Right lobe of liver (tissue), 6 donors: Measurements from ENCODE around the gene PRIM2. TPM values are rescaled to one million over a fixed set of nuclear protein-coding genes. Genes with fewer than 3 reads are reported as not detected.
"Not testable (repeated sequence)": the region's sequence is repeated elsewhere in the genome, so short reads cannot be mapped to it uniquely, and the experiment has no call there.

ENCODE experiments used
- ATAC-seq, 4 donors: fragments of 200-7000 bp; cut with Tn5 transposase; one replicate each; pipeline ENCODE4 v1.9.1; 2020; ENCODE audit warnings: mild to moderate bottlenecking in 4 of 4, moderate library complexity in 4 of 4
- DNase-seq, 3 donors: peaks; one replicate each; pipeline ENCODE4 v3.0.0-alpha.2; 2020
- H3K27ac ChIP-seq, 3 donors: fragments of 200-600 bp; one replicate each; pipeline ENCODE4 v1.8.0; 2022
- H3K27me3 ChIP-seq, 2 donors: fragments of 200-600 bp; one replicate each; pipeline ENCODE4 v1.8.0; 2022
- H3K36me3 ChIP-seq, 4 donors: fragments of 200-600 bp; sonication (generic) in 1 of 4; one replicate each; pipeline versions ENCODE4 v1.5.1 to v1.8.0; 2017 to 2022; ENCODE audit warnings: control low read depth in 1 of 4
- H3K4me1 ChIP-seq, 4 donors: fragments of 200-600 bp; sonication (generic) in 1 of 4; one replicate each; pipeline versions ENCODE4 v1.5.1 to v1.8.0; 2017 to 2022; ENCODE audit warnings: control low read depth in 1 of 4
- H3K4me3 ChIP-seq, 3 donors: fragments of 200-600 bp; one replicate each; pipeline ENCODE4 v1.8.0; 2022
- H3K9me3 ChIP-seq, 4 donors: fragments of 200-600 bp; sonication (generic) in 1 of 4; one replicate each; pipeline versions ENCODE4 v1.5.1 to v1.8.0; 2017 to 2022; ENCODE audit warnings: control low read depth in 1 of 4
- CTCF ChIP-seq, 4 donors: fragments of 200-600 bp in 3 of 4; fragments of 450-650 bp in 1 of 4; IDR thresholded peaks; one replicate each; pipeline versions ENCODE4 v1.5.1 to v1.8.0; 2016 to 2022; ENCODE audit warnings: antibody characterized with exemption in 4 of 4, mild to moderate bottlenecking in 2 of 4
- POLR2A ChIP-seq: fragments of 450-650 bp; IDR thresholded peaks from one replicate; pipeline ENCODE4 v1.6.1; 2017; ENCODE audit warnings: antibody characterized with exemption, mild to moderate bottlenecking
- WGBS: methylation state at CpG from one replicate; pipeline ENCODE4 v1.1.6; 2018; ENCODE audit warnings: low coverage, low lambda C conversion rate; ENCODE audit not compliant: insufficient coverage; ENCODE audit errors: missing lambda C conversion rate; 5-methylcytosine and 5-hydroxymethylcytosine counted together
- intact Hi-C, 2 donors: fragments of 100-400 bp; cut with DNase I; formaldehyde crosslinking; loops; one replicate each; pipeline versions ENCODE4 v1.11.2 to v1.14.1; 2022
- total RNA-seq, 6 experiments: library from RNA; depleted of rRNA in 2 of 6; stranded (reverse); fragments of >200 nt in 2 of 6; fragmentation: NEBNext Ultra II Directional in 3 of 6; extraction: Animal tissue kit (Norgen Biotek cat#: 25700) in 3 of 6; gene quantifications; one replicate each; pipeline versions ENCODE4 v1.1.0 to v1.2.4, GENCODE V29; 2016 to 2023
- donor health status: DM: no; HTN: yes; CAD: no.
- donor health status: DM: no; HTN: no; CAD: no.
- donor health status: DM: no; HTN: no; CAD: no.
- donor health status: DM: no; HTN: yes; CAD: no.
- donor health status: DM: no; HTN: yes; CAD: no.

The PRIM2 gene
- total RNA-seq, 6 experiments from 2014 or later = 2.8 to 5.8 (median 3.7) TPM

- no peaks in the 10 kb centered on the region for H3K9me3 ChIP-seq
- H3K4me1 ChIP-seq = no peaks in the 10 kb centered on the region
- ATAC-seq = no peak
- no peak overlapping the region for H3K4me3 ChIP-seq
- H3K27me3 ChIP-seq = no peaks in the 10 kb centered on the region
- intact Hi-C loops = no loop called here
- no peak for DNase-seq
- WGBS = 57% methylated on average over 1 of the region's 1 CpG
- no peaks in the 10 kb centered on the region for H3K36me3 ChIP-seq
- no peak overlapping the region for H3K27ac ChIP-seq
- TF ChIP-seq CTCF (IDR thresholded peaks at IDR 0.05) (no peak), POLR2A (no peak)
Measured at GRCh38 chr6:57307850-57308249, 9.6 kb upstream of the PRIM2 start.

GRCh38 chr6:57308755-57309154 lies 8.7 kb upstream of the PRIM2 start:
- H3K4me1 ChIP-seq, intact Hi-C loops, ATAC-seq, H3K27me3 ChIP-seq, H3K36me3 ChIP-seq, DNase-seq, H3K27ac ChIP-seq, H3K9me3 ChIP-seq, H3K4me3 ChIP-seq: not testable (repeated sequence)
- 23% methylated on average over 3 of the region's 3 CpGs for WGBS

GRCh38 chr6:57310095-57310816 lies 7.2 kb upstream of the PRIM2 start:
- H3K9me3 ChIP-seq, H3K36me3 ChIP-seq, DNase-seq, ATAC-seq, H3K4me3 ChIP-seq, H3K27me3 ChIP-seq, H3K27ac ChIP-seq, H3K4me1 ChIP-seq: not testable (repeated sequence)
- 83% methylated on average over 4 of the region's 21 CpGs for WGBS
- intact Hi-C loops = loop anchor here in 1 of 2 donors (10.0 kb wide), 1 partner anchor 405 kb away; no protein-coding TSS in a partner anchor

- DNase-seq (no peak), ATAC-seq (no peak)
- TF ChIP-seq POLR2A (no peak), CTCF (IDR thresholded peaks at IDR 0.05) (no peak)
- Histone ChIP-seq H3K9me3 (no peaks in the 10 kb centered on the region), H3K27ac (no peak overlapping the region), H3K36me3 (no peaks in the 10 kb centered on the region), H3K4me3 (no peak overlapping the region), H3K4me1 (no peaks in the 10 kb centered on the region), H3K27me3 (no peaks in the 10 kb centered on the region)
- intact Hi-C loops = loop anchor here in 1 of 2 donors (10.0 kb wide), 1 partner anchor 406 kb away; no protein-coding TSS in a partner anchor
- no CpG with 5 or more reads among the region's 24 CpGs for WGBS
Measured at GRCh38 chr6:57310817-57311157, 6.6 kb upstream of the PRIM2 start.

- H3K4me3 ChIP-seq, ATAC-seq, DNase-seq, H3K9me3 ChIP-seq, H3K36me3 ChIP-seq, H3K27me3 ChIP-seq, H3K27ac ChIP-seq, H3K4me1 ChIP-seq: not testable (repeated sequence)
- intact Hi-C loops = loop anchor here in 1 of 2 donors (10.0 kb wide), 1 partner anchor 407 kb away; no protein-coding TSS in a partner anchor
- WGBS = 100% methylated on average over 1 of the region's 44 CpGs
Measured at GRCh38 chr6:57311300-57312003, 6.0 kb upstream of the PRIM2 start.

GRCh38 chr6:57312004-57312345 lies 5.5 kb upstream of the PRIM2 start:
- Histone ChIP-seq H3K9me3 (no peaks in the 10 kb centered on the region), H3K27me3 (no peaks in the 10 kb centered on the region), H3K4me3 (no peak overlapping the region), H3K4me1 (no peaks in the 10 kb centered on the region), H3K27ac (no peak overlapping the region), H3K36me3 (no peaks in the 10 kb centered on the region)
- ATAC-seq (no peak), DNase-seq (no peak)
- WGBS = 67% methylated on average over 3 of the region's 3 CpGs
- TF ChIP-seq POLR2A (no peak), CTCF (IDR thresholded peaks at IDR 0.05) (no peak)
- intact Hi-C loops = loop anchor here in 1 of 2 donors (10.0 kb wide), 1 partner anchor 407 kb away; no protein-coding TSS in a partner anchor
